GM13977 (cell line): ENCODE results near the gene AOAH.

Experiments used
- DNase-seq: peaks from one replicate; pipeline ENCODE4 v3.0.0; 2012; ENCODE audit warnings: low spot score
- in situ Hi-C: fragments of 300-500 bp; cut with MboI; formaldehyde crosslinking; loops from one replicate; pipeline ENCODE4 v1.12.0; 2022; ENCODE audit warnings: low sequenced_read_pairs, low pct_unique_long_range_greater_than_20kb, mixed read lengths, inconsistent platforms; ENCODE audit not compliant: unreplicated experiment
- TF ChIP-seq, protein P1 (sequence below): IDR thresholded peaks from 2 replicates; pipeline ENCODE4 v1.5.1; 2012; ENCODE audit warnings: mild to moderate bottlenecking, control low read depth; ENCODE audit not compliant: insufficient read depth; ENCODE audit errors: extremely low read depth, missing control alignments

AOAH gene

GRCh38 chr7:36604806-36605205, 119.5 kb downstream of the AOAH start:
- in situ Hi-C loops = no loop called here
- TF ChIP-seq, protein P1, sequence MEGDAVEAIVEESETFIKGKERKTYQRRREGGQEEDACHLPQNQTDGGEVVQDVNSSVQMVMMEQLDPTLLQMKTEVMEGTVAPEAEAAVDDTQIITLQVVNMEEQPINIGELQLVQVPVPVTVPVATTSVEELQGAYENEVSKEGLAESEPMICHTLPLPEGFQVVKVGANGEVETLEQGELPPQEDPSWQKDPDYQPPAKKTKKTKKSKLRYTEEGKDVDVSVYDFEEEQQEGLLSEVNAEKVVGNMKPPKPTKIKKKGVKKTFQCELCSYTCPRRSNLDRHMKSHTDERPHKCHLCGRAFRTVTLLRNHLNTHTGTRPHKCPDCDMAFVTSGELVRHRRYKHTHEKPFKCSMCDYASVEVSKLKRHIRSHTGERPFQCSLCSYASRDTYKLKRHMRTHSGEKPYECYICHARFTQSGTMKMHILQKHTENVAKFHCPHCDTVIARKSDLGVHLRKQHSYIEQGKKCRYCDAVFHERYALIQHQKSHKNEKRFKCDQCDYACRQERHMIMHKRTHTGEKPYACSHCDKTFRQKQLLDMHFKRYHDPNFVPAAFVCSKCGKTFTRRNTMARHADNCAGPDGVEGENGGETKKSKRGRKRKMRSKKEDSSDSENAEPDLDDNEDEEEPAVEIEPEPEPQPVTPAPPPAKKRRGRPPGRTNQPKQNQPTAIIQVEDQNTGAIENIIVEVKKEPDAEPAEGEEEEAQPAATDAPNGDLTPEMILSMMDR = no peak
- no peak for DNase-seq

- no peak for DNase-seq
- in situ Hi-C loops = no loop called here
- TF ChIP-seq, protein P1 = no peak
These were observed 121.1 kb downstream of the AOAH start for GRCh38 chr7:36602934-36603887.

- in situ Hi-C loops = no loop called here
These were observed 121.8 kb downstream of the AOAH start for GRCh38 chr7:36602511-36602910.

DNA sequence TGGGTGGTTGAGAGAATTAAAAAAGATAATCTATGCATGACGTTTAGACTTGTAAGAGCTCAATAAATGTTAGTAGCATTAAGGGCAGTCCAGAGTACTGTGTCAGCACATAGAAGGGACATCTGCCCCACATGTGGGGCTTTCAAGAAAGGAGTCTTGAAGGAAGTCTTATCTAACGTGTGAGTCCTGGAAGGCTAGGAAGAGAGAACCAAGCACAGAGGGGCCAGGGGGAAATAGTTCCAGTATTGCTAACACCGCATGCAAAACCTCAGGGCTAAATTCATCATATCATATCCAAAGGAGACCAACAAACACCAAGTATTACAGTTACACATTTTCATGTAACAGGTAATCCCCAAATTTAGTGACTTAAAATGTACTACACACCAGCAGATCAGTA, 122.7 kb downstream of the AOAH start:
- TF ChIP-seq, protein P1 = no peak
- DNase-seq = no peak
- in situ Hi-C loops = no loop called here

More at GRCh38 chr7:36602511-36602910, 121.8 kb downstream of the AOAH start:
- DNase-seq = no peak
- TF ChIP-seq, protein P1 = no peak

DNA sequence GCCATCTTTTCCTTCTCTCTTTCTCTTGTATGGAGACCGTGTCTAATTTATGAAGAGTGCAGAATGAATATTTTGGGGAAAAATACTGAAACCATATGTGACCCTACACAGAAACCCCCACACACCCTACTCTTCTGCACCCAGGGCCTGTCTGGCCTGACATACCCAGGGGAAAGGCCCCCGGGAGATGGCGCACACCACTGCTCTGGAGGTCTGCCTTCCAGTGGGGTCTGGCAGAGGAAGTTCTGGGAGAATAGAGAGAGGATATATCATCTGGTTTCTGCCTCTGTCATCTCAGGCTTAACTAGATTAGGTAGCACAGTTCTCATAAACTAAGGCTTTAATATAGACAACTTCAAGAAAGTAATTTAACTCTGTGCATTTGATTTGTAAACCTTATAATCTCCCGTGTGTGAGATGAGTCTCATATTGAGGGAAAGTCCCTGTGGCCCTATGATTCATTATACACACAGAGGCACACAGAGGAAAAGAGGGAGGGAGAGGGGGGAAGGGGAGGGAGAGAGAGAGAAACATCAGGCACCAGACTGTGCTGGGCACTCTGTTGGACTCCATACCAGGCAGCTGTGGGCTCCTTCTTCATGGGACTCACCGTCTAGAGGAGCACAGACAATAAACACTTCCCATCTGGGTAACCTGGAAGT, 123.3 kb downstream of the AOAH start:
- DNase-seq = no peak
- TF ChIP-seq, protein P1 = no peak
- in situ Hi-C loops = no loop called here

DNA sequence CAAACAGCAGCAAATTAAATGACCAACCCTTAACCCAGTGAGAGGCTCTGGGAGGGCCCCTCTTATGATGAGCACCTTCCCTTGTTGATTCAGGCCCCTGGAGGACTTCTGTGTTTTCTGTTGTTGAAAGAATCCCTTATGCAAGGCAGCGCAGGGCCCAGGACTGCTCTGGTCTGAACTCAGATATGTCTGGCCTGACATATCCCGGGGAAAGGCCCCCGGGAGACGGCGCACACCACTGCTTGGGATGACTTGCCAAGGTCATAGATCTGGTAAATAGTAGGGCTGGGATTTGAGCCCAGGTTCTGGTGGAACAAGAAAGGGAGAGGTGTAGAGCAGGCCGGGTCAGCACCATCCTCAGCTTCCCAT, 124.0 kb downstream of the AOAH start:
- TF ChIP-seq, protein P1 = no peak
- in situ Hi-C loops = no loop called here

More for the DNA sequence above, 124.0 kb downstream of the AOAH start:
- no peak for DNase-seq
